GM12874 (cell line): Measurements from ENCODE around the gene ERGIC1.

Experiments
- TF ChIP-seq, protein P1 (sequence below): IDR thresholded peaks from 2 replicates; pipeline ENCODE4 v1.5.1; 2011; ENCODE audit warnings: low read depth, mild to moderate bottlenecking, control low read depth, low read length, moderate library complexity; ENCODE audit not compliant: insufficient read depth

ERGIC1 gene

DNA sequence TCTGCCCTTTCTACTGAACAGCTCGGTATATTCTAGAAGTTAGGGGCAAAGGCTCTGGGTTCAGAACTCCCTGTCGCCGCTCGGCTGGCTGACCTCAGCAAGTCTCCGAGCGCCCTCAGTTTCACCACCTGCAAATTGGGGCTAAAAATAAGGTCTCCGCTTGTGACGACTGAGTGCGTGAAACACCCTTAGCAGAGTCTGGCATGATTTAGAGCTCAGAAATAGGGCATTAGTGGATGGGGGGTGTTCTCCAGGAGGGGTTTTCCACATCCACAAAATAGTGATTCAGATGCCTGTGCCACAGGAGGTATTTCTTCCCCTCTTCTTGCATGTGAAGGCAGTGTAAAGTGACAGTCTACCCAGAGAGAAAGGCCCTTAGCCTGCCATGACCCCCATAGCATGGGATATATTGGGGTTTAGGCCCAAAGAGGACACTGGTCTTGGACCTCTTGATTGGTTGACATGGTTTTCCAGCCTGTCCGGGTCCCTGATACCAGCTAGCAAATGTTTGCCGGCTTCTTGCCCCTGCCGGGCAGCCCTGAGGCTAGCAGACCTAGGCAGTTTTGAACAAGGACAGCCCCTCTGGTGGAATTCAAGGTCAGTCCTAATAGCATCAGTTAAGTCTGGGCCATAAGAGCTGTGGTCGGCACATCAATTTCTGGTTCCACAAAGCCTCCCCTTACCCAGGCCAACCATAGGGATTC is 1.4 kb downstream of the ERGIC1 start:
- TF ChIP-seq, protein P1, sequence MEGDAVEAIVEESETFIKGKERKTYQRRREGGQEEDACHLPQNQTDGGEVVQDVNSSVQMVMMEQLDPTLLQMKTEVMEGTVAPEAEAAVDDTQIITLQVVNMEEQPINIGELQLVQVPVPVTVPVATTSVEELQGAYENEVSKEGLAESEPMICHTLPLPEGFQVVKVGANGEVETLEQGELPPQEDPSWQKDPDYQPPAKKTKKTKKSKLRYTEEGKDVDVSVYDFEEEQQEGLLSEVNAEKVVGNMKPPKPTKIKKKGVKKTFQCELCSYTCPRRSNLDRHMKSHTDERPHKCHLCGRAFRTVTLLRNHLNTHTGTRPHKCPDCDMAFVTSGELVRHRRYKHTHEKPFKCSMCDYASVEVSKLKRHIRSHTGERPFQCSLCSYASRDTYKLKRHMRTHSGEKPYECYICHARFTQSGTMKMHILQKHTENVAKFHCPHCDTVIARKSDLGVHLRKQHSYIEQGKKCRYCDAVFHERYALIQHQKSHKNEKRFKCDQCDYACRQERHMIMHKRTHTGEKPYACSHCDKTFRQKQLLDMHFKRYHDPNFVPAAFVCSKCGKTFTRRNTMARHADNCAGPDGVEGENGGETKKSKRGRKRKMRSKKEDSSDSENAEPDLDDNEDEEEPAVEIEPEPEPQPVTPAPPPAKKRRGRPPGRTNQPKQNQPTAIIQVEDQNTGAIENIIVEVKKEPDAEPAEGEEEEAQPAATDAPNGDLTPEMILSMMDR = no peak

DNA sequence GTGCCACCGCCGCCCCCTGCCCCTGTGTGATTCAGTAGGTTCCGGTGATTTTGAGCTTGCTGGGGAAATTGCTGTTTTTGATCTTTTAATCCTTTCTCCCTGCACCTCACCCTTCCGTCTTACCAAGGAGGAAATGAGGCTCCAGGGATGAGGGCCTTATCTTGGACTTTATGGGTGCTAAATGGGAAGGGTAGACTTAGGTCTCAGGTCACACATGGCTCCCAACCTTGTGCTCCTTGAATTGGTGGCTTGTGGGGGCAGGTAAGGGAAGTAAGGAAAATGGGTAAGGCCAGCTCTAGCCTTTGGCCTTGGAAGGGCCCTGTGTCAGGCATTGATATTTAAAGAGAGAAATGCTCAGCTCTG is 1.9 kb downstream of the ERGIC1 start:
- TF ChIP-seq, protein P1 = no peak

DNA sequence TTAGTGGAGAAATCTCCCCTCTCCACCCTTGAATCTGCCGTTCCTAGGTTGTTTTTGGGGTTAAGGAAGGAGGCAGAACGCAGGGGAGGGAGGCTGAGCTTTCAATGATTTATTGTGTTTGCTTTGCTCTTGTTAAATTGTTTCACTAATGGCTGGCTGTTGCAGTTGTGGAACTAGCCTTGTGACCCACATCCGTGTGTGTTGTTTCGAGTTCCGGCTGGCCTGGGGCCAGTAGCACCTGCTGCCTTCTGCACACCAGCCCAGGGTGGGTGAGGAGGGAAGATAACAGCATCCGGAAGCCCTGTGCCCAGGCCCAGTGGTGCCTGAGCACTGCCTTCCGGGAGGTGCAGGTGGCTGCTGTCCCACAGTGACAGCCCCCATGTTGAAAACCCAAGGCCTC is 3.6 kb downstream of the ERGIC1 start:
- TF ChIP-seq, protein P1 = no peak

DNA sequence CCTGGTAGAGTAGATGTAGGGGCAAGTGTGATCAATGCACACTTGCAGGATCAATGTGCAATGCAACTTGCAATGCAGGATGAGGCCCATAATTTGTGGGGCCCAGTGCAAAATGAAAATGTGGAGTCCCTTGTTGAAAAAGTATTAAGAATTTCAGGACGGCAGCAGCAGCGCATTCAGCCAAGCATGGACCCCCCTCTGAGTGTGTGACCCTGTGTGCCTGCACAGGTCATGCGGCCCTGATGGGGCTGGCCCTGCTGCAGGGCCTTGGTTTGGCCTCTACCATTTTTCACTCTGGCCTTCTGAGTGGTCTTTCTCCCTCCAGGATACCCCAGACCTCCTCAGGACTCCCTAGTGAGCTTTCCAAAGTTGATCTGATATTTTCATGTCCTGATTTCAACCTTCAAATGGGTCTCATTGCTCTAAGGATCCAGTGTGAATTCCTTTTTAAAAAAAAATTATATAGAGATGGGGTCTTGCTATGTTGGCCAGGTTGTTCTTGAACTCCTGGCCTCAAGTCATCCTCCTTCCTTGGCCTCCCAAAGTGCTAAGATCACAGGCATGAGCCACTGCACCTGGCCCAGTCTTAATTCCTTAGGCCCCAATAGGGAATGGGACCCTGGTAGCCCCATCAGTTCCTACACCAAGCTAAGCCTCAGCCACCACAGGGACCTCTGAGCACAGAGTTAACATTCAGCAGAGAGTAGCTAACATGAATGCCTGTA is 4.3 kb downstream of the ERGIC1 start:
- TF ChIP-seq, protein P1 = no peak

DNA sequence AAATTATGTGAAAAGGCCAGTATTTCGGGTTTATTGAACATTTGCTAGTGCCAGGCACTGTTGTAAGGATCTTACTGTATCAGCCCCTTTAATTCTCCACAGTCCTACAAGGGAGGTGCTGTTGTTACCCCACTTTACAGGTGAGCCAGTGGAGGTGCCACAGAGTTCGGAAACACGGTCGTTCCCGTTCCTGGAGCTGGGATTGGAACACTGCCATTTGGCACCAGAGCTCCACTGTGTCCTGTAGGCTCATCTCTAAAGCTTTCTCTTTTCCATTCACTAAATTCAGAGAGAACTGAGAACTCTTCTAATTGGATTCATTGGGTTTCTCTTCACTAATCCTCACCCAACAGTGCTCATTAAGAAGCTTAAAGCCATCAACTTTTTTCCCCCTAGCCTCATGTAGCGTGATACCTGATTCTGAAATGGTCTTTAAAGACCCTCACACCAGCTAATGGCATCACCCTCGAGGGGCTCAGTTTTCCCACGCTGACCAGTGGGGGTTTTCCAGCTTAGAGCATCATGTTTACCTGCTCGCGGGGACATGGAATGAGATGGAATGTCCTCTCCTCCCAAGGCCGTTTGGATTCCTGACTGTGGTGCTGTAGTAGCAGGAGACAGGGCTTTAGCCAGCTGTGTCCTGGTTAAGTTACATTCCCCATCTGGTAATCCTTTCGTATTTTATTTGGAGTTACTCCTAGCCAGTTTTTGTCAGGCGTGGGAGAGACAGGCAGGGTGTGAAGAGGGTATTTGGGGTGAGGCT is 5.8 kb downstream of the ERGIC1 start:
- TF ChIP-seq, protein P1 = no peak

DNA sequence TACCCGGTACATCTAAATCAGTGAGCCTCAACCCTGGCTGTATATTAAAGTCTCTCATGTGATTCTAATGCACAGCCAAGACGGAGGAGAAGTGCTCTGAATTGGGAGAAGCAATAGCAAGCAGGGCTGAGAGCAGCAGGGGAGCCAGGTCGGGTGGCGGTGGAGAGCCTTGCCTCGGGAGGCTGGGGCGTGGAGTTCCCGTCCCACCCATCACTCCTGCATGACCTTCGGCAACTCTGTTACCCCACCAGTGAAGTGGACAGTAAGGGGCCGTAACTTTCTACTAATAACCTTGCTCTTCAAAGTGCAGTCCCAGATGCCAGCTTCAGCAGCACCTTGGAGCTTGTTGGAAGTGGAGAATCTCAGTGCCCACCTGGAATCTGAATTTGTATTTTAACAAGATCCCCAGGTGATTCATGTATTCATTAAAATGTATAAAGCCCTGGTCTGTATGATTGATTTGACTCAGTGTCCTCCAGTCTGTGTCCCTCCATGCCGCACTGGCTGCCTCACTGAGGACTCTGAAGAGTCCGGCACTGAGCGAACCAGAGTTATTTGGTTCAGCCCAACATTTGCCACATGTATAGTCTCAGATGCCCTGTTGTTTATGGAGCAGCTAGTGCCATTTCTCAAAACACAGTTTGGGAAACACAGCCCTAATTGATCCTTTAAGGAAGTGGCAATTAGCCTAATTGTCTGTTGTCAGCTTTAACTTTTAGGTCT is 6.5 kb downstream of the ERGIC1 start:
- TF ChIP-seq, protein P1 = no peak

DNA sequence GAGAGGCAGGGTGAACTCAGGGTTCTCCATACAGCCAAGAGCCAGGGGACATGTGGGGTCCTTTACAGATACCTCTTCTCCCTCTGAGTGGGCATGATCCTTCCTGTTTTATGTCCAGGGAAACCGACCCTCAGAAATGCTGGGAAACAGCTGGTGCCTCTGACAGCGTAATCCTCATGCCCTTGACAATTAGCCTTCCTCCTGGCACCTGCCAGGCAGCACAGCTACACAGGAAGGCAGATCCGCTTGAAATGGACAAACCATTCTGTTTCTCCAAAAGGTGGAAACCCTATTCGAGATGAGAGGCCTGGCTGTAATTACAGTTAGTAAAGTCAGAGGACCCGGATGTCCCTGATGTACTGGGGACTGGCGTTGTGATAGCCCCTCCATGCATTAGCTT is 7.2 kb downstream of the ERGIC1 start:
- TF ChIP-seq, protein P1 = no peak
